ENCODE results near the gene SPHK1. TPM values are rescaled to one million over a fixed set of nuclear protein-coding genes. Genes with fewer than 3 reads are reported as not detected.
A peak's percentile ranks its signal among the peaks of the same experiment; 100 is the strongest.

Gene SPHK1
- total RNA-seq, 2 donors from 2014 or later: 12.2 to 46.5 TPM

DNA sequence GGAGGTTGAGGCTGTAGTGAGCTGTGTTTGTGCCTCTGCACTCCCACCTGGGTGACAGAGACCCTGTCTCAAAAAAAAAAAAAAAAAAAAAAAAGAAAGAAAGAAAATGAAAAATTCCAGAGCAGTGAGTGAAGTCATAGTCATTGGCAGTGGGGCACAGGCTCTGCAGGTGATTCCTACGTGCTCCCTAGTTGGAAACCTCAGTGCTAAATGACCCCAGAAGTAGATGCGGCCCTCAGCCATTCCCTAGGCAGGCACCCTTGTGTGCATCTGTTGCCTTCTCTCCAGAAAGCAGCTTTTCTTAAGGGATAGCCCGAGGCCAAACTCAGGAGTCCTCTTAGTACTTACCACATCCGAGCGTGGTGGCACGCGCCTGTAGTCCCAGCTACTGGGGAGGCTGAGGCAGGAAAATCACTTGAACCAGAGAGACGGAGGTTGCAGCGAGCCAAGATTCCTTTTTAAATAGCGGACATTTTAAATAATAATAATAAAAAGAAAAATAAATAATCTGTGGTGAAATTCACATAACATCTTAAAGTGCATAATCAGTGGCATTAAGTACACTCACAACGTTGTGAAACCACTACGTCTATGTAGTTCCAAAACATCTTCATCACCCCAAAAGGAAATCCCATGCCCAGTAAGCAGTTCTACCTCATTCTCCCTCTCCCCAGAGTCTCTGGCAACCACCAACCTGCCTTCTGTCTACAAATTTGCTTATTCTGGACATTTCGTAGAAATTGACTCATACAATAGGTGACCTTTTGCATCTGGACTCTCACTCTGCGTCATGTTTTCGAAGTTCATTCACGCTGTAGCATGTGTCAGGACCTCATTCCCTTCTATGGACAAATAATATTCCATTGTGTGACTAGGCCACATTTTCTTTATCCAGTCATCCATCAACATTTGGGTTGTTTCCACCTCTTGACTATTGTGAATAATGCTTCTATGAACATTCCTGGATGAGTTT, 12.5 kb upstream of the SPHK1 start:
- intact Hi-C loops (cut with DNase I): no loop called here
- WGBS, 2 donors: 84 to 85% methylated on average over 16 of the region's 16 CpGs
- Histone ChIP-seq H3K9me3 (no peaks in the 10 kb centered on the region), H3K36me3 (replicated peaks in 1 of 2; ENCODE audit: insufficient read depth in 1 of 2, low read depth in 2 of 2) (no peaks in the 10 kb centered on the region), H3K27me3 (no peaks in the 10 kb centered on the region), H3K4me1 (peaks cover 31% of the 10 kb centered on the region), H3K27ac (peak overlapping the region in 1 of 4 donors; percentile 64), H3K4me3 (no peak overlapping the region)
- no peak for TF ChIP-seq POLR2A (IDR thresholded peaks at IDR 0.05)
- TF ChIP-seq, protein P1, sequence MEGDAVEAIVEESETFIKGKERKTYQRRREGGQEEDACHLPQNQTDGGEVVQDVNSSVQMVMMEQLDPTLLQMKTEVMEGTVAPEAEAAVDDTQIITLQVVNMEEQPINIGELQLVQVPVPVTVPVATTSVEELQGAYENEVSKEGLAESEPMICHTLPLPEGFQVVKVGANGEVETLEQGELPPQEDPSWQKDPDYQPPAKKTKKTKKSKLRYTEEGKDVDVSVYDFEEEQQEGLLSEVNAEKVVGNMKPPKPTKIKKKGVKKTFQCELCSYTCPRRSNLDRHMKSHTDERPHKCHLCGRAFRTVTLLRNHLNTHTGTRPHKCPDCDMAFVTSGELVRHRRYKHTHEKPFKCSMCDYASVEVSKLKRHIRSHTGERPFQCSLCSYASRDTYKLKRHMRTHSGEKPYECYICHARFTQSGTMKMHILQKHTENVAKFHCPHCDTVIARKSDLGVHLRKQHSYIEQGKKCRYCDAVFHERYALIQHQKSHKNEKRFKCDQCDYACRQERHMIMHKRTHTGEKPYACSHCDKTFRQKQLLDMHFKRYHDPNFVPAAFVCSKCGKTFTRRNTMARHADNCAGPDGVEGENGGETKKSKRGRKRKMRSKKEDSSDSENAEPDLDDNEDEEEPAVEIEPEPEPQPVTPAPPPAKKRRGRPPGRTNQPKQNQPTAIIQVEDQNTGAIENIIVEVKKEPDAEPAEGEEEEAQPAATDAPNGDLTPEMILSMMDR (IDR thresholded peaks at IDR 0.05): no peak
- ATAC-seq (no peak), DNase-seq (no peak)

DNA sequence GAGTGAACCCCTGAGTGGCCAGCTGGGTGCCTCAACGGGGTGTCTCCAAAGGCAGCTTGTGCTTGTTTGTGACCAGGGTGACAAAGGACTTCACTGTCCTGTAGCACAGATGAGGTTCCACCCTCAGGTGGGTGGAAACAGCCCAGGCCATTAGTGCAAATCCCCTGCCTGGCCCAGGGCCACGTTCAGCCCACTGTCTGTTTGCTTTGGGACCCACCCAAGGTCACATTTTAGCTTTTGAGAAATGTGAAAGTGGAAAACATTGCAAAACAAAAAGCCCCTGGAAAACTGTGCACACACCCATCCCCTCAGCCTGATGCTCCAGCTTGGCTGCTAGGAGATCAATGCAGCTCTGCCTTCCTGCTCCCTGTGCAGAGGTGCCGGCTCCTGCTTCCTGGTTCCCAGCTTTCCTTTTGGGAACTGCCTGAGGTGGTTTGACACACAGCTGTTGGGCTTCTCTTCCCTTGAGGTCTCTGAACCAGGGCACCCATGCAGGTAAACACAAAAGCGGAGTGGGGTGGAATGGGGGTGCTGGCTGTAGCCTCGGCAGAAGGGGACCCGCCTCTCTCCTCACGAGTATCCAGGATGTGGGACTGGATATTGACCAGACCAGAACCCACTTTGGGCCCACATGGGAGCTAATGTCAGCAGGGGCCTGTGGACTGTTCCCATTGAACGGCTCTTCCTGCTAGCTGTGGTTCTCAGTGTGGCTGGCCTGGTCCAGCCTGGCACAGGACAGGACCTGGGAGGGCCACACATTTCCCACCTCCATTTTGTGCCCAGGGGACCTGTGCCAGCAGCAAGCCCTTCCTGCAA, 7.9 kb upstream of the SPHK1 start:
- intact Hi-C loops (cut with DNase I): no loop called here
- DNase-seq (peak; percentile 30 to 73 (median 37)), ATAC-seq (peak; percentile 57)
- Histone ChIP-seq H3K4me1 (peaks cover 18% of the 10 kb centered on the region), H3K27ac (peak overlapping the region in 3 of 4 donors; percentile 57 to 86 (median 62)), H3K9me3 (no peaks in the 10 kb centered on the region), H3K36me3 (replicated peaks in 1 of 2; ENCODE audit: insufficient read depth in 1 of 2, low read depth in 2 of 2) (no peaks in the 10 kb centered on the region), H3K4me3 (no peak overlapping the region), H3K27me3 (no peaks in the 10 kb centered on the region)
- TF ChIP-seq, protein P1 (IDR thresholded peaks at IDR 0.05): no peak
- peak in 2 of 3 donors; percentile 33 to 66 for TF ChIP-seq POLR2A (IDR thresholded peaks at IDR 0.05)
- WGBS, 2 donors: 52 to 55% methylated on average over 6 to 8 of the region's 8 CpGs

DNA sequence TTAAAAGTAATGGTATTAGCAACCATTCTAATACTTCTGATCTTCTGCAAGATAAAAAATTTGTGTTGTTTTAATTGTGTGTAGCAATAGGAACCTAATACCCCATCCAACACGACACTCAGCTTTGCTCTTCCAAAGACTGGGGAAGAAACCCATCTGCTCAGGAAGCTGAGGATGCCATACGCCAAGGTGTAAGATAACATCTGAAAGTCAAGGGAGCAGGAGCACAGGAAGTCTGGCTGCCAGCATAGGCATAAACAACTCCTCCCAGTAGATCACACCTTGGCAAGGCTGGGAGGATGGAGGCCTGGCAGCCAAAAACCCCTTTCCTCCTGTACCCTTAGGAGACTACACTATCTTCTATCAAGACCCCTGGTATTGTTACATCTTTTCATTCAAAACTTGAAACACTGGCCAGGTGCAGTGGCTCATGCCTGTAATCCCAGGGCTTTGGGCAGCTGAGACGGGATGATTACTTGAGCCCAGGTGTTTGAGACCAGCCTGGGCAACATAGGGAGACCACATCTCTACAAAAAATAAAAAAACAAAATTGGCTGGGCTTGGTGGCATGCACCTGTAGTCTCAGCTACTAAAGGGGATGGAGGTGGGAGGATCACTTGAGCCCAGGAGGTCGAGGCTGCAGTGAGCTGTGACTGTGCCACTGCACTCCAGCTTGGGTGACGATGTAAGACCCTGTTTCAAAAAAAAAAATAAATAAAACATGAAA, 5.7 kb upstream of the SPHK1 start:
- DNase-seq (no peak), ATAC-seq (no peak)
- Histone ChIP-seq H3K27ac (peak overlapping the region in 2 of 4 donors; percentile 7 to 86), H3K27me3 (no peaks in the 10 kb centered on the region), H3K9me3 (no peaks in the 10 kb centered on the region), H3K4me3 (no peak overlapping the region), H3K36me3 (replicated peaks in 1 of 2; ENCODE audit: insufficient read depth in 1 of 2, low read depth in 2 of 2) (no peaks in the 10 kb centered on the region), H3K4me1 (peaks cover 33% of the 10 kb centered on the region)
- 77 to 81% methylated on average over 5 of the region's 5 CpGs for WGBS, 2 donors
- TF ChIP-seq, protein P1 (IDR thresholded peaks at IDR 0.05): no peak
- TF ChIP-seq POLR2A (IDR thresholded peaks at IDR 0.05): no peak
- intact Hi-C loops (cut with DNase I): no loop called here

DNA sequence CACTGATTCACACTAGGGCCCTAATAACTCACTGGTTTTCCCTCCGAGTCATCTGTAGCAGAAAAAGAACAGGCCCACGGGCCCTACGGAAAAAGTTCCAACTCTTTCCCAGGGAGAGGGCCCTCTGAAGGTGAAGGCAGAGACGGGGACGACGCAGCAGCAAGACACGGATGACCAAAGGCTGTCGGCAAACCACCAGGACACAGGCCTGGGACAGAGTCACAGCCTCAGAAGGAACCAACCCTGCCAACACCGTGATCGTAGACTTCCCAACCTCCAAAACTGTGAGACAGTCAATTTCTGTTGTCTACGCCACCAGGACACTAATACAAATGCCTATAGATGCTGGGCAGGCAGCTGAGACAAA, 5.2 kb upstream of the SPHK1 start:
- Histone ChIP-seq H3K27ac (no peak overlapping the region), H3K4me1 (peaks cover 37% of the 10 kb centered on the region), H3K4me3 (no peak overlapping the region), H3K9me3 (no peaks in the 10 kb centered on the region), H3K36me3 (replicated peaks in 1 of 2; ENCODE audit: insufficient read depth in 1 of 2, low read depth in 2 of 2) (no peaks in the 10 kb centered on the region), H3K27me3 (no peaks in the 10 kb centered on the region)
- DNase-seq: no peak
- no peak for ATAC-seq
- intact Hi-C loops (cut with DNase I): no loop called here
- TF ChIP-seq, protein P1 (IDR thresholded peaks at IDR 0.05): no peak
- TF ChIP-seq POLR2A (IDR thresholded peaks at IDR 0.05): no peak
- WGBS, 2 donors: 79 to 82% methylated on average over 8 to 11 of the region's 11 CpGs

All from body of pancreas (tissue), 4 donors.